SK-MEL-5 (cell line): ENCODE data around the gene MALRD1. TPM values are rescaled to one million over a fixed set of nuclear protein-coding genes. Genes with fewer than 3 reads are reported as not detected.

Source experiments
- DNase-seq: peaks from one replicate; pipeline ENCODE4 v3.0.0-alpha.2; 2016; ENCODE audit warnings: low read depth, low spot score
- in situ Hi-C: cut with HindIII; loops from 2 replicates; pipeline ENCODE4 v1.10.0; 2016; ENCODE audit warnings: low sequenced_read_pairs, high pct_unique_total_duplicates, low pct_unique_long_range_greater_than_20kb
- total RNA-seq: library from RNA; depleted of rRNA; stranded (reverse); fragments of >200 nt; shearing (Covaris generic); gene quantifications from 2 replicates; pipeline ENCODE4 v1.2.3, GENCODE V29; 2014

The MALRD1 gene
- total RNA-seq, 1 experiment from 2014 or later = not detected

- no peak for DNase-seq
- in situ Hi-C loops = no loop called here
Observed at GRCh38 chr10:19570991-19571390, 522.4 kb downstream of the MALRD1 start.

- in situ Hi-C loops = no loop called here
- DNase-seq = no peak
Observed at GRCh38 chr10:19572056-19572455, 523.5 kb downstream of the MALRD1 start.

GRCh38 chr10:19576576-19576975 lies 528.0 kb downstream of the MALRD1 start:
- DNase-seq = no peak
- in situ Hi-C loops = no loop called here

- in situ Hi-C loops = no loop called here
- DNase-seq = no peak
Observed at GRCh38 chr10:19577381-19577780, 528.8 kb downstream of the MALRD1 start.

- in situ Hi-C loops = no loop called here
- no peak for DNase-seq
Observed at GRCh38 chr10:19577807-19578206, 529.2 kb downstream of the MALRD1 start.

- no peak for DNase-seq
- in situ Hi-C loops = no loop called here
Observed at GRCh38 chr10:19578571-19578970, 530.0 kb downstream of the MALRD1 start.

GRCh38 chr10:19579761-19580545 lies 531.4 kb downstream of the MALRD1 start:
- no peak for DNase-seq
- in situ Hi-C loops = no loop called here

GRCh38 chr10:19580691-19581090 lies 532.1 kb downstream of the MALRD1 start:
- no peak for DNase-seq
- in situ Hi-C loops = no loop called here

- no peak for DNase-seq
- in situ Hi-C loops = no loop called here
Observed at GRCh38 chr10:19588608-19589007, 540.0 kb downstream of the MALRD1 start.

GRCh38 chr10:19592276-19592675 lies 543.7 kb downstream of the MALRD1 start:
- in situ Hi-C loops = no loop called here
- no peak for DNase-seq

GRCh38 chr10:19595212-19595845 lies 546.7 kb downstream of the MALRD1 start:
- in situ Hi-C loops = no loop called here
- no peak for DNase-seq

GRCh38 chr10:19605806-19606205 lies 557.2 kb downstream of the MALRD1 start:
- no peak for DNase-seq
- in situ Hi-C loops = no loop called here

- in situ Hi-C loops = no loop called here
Observed at GRCh38 chr10:19606968-19607367, 558.4 kb downstream of the MALRD1 start.

GRCh38 chr10:19611775-19612174 lies 563.2 kb downstream of the MALRD1 start:
- in situ Hi-C loops = no loop called here
- no peak for DNase-seq

More at GRCh38 chr10:19606968-19607367, 558.4 kb downstream of the MALRD1 start:
- no peak for DNase-seq

GRCh38 chr10:19616966-19617365 lies 568.4 kb downstream of the MALRD1 start:
- DNase-seq = no peak
- in situ Hi-C loops = no loop called here

GRCh38 chr10:19620811-19621210 lies 572.2 kb downstream of the MALRD1 start:
- in situ Hi-C loops = no loop called here
- no peak for DNase-seq

- in situ Hi-C loops = no loop called here
- DNase-seq = no peak
Observed at GRCh38 chr10:19623321-19623720, 574.7 kb downstream of the MALRD1 start.

GRCh38 chr10:19626156-19626555 lies 577.6 kb downstream of the MALRD1 start:
- in situ Hi-C loops = no loop called here

More at GRCh38 chr10:19626156-19626555, 577.6 kb downstream of the MALRD1 start:
- no peak for DNase-seq
